Brain microvascular endothelial cell (primary cell): ENCODE results near the gene PHF3.
"Not testable (repeated sequence)": the region's sequence is repeated elsewhere in the genome, so short reads cannot be mapped to it uniquely, and the experiment has no call there.

Experiments used
- DNase-seq: peaks from one replicate; pipeline ENCODE4 v3.0.0-alpha.2; 2020
- H3K27ac ChIP-seq: fragments of 250-450 bp; sonication (Bioruptor Pico); 2 replicates; pipeline ENCODE4 v1.5.1; 2020; ENCODE audit warnings: mild to moderate bottlenecking, moderate library complexity
- H3K27me3 ChIP-seq: fragments of 250-450 bp; sonication (Bioruptor Pico); replicated peaks from 2 replicates; pipeline ENCODE4 v1.5.1; 2020; ENCODE audit warnings: mild to moderate bottlenecking
- H3K36me3 ChIP-seq: fragments of 250-450 bp; sonication (Bioruptor Pico); replicated peaks from 2 replicates; pipeline ENCODE4 v1.5.1; 2020; ENCODE audit warnings: mild to moderate bottlenecking
- H3K4me3 ChIP-seq: 2 replicates; pipeline ENCODE4 v1.5.1; 2011; ENCODE audit warnings: low read depth, mild to moderate bottlenecking, control low read depth, low read length, moderate library complexity
- in situ Hi-C: cut with HindIII; loops from 2 replicates; pipeline ENCODE4 v1.10.0; 2017; ENCODE audit warnings: low sequenced_read_pairs, low pct_ligation_motif_present
- TF ChIP-seq, protein P1 (sequence below): IDR thresholded peaks from 2 replicates; pipeline ENCODE4 v1.5.1; 2011; ENCODE audit warnings: low read depth, mild to moderate bottlenecking, moderate library complexity, low read length, control low read depth, inconsistent platforms; ENCODE audit errors: missing control alignments

The PHF3 gene

DNA sequence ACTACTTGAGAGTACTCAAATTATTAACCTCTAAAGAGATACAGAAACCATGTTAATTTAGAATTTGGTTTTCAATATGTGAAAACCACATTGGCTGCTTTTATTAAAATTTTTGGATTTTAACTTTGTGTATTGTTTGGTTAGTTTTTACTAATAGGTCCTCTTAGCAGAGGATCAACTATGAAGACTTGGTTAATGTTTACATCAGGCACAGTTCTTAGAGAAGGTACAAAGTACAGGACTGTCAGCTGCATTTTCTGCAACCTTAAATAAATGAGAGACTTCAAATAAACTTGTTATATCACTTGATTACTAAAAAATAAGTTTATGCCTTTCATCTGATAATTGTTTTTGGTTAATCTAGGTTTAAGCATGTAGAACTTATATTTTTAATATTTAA lies 89.1 kb downstream of the PHF3 start:
- in situ Hi-C loops: no loop called here
- Histone ChIP-seq H3K27ac (no peak overlapping the region), H3K27me3 (no peaks in the 10 kb centered on the region), H3K36me3 (no peaks in the 10 kb centered on the region), H3K4me3 (no peak overlapping the region)
- DNase-seq: no peak
- TF ChIP-seq, protein P1, sequence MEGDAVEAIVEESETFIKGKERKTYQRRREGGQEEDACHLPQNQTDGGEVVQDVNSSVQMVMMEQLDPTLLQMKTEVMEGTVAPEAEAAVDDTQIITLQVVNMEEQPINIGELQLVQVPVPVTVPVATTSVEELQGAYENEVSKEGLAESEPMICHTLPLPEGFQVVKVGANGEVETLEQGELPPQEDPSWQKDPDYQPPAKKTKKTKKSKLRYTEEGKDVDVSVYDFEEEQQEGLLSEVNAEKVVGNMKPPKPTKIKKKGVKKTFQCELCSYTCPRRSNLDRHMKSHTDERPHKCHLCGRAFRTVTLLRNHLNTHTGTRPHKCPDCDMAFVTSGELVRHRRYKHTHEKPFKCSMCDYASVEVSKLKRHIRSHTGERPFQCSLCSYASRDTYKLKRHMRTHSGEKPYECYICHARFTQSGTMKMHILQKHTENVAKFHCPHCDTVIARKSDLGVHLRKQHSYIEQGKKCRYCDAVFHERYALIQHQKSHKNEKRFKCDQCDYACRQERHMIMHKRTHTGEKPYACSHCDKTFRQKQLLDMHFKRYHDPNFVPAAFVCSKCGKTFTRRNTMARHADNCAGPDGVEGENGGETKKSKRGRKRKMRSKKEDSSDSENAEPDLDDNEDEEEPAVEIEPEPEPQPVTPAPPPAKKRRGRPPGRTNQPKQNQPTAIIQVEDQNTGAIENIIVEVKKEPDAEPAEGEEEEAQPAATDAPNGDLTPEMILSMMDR: no peak

GRCh38 chr6:63730311-63730710 lies 94.7 kb downstream of the PHF3 start:
- no peak for DNase-seq
- Histone ChIP-seq H3K36me3 (no peaks in the 10 kb centered on the region), H3K4me3 (no peak overlapping the region), H3K27me3 (no peaks in the 10 kb centered on the region), H3K27ac (no peak overlapping the region)
- in situ Hi-C loops: no loop called here
- TF ChIP-seq, protein P1: no peak

- Histone ChIP-seq H3K27ac (peak overlapping the region; percentile 57), H3K4me3 (no peak overlapping the region), H3K27me3 (no peaks in the 10 kb centered on the region), H3K36me3 (no peaks in the 10 kb centered on the region)
- DNase-seq: peak; percentile 20
- TF ChIP-seq, protein P1: no peak
- in situ Hi-C loops: no loop called here
These were observed 96.3 kb downstream of the PHF3 start for GRCh38 chr6:63731930-63732329.

DNA sequence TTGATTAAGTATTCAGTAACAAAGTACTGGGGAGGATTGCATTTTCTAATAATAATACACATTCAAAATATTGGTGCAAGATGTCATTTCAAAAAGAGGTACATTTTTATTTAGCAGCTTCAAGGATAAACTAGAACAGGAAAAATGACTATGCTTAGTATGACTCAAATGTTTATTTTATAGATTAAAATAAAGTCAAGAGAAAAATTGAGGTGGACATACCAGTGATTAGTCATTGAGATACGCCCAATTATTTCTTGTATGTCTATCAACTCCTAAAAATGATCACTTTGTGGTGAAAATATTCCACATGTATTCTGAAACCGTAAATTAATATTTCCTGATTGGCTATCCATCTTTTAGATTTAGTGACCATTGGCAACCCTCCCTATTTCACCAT lies 96.7 kb downstream of the PHF3 start:
- no peak for DNase-seq
- TF ChIP-seq, protein P1: no peak
- H3K27ac ChIP-seq: peak overlapping the region; percentile 57
- H3K4me3 ChIP-seq: no peak overlapping the region
- no peaks in the 10 kb centered on the region for H3K27me3 ChIP-seq
- in situ Hi-C loops: no loop called here
- H3K36me3 ChIP-seq: no peaks in the 10 kb centered on the region

DNA sequence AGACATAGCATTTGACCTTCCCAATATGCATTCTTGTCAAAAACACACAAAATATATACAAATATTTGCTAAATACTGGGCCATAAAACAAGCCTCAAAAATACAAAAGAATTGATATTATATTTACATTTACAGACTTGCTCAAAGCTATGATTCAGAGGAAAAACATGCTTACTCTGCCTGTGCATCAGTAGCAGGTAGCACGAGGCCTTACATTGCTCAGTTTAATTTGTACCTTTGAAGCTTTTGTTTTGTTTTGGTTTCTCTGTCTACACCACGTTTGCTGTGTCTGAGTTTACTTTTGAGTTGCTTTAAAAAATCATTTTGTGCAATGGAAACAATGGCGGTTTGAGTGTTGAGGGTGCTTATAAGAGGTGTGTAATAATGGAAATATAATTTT lies 99.3 kb downstream of the PHF3 start:
- Histone ChIP-seq H3K36me3 (no peaks in the 10 kb centered on the region), H3K4me3 (no peak overlapping the region), H3K27ac (no peak overlapping the region), H3K27me3 (no peaks in the 10 kb centered on the region)
- in situ Hi-C loops: no loop called here
- TF ChIP-seq, protein P1: no peak
- DNase-seq: no peak

- H3K36me3 ChIP-seq, H3K27ac ChIP-seq, in situ Hi-C loops, H3K4me3 ChIP-seq, DNase-seq, H3K27me3 ChIP-seq: not testable (repeated sequence)
These were observed 102.6 kb downstream of the PHF3 start for GRCh38 chr6:63738190-63738589.
